Hepatocyte (in vitro differentiated cells): Measurements from ENCODE around the gene IL22. TPM values are rescaled to one million over a fixed set of nuclear protein-coding genes. Genes with fewer than 3 reads are reported as not detected.

ENCODE experiments used
- DNase-seq: peaks from one replicate; pipeline ENCODE4 v3.0.0-alpha.2; 2016; ENCODE audit warnings: low spot score
- H2AFZ ChIP-seq: fragments of 200-600 bp; sonication (generic); 2 replicates; pipeline ENCODE4 v1.6.0; 2016; ENCODE audit warnings: antibody characterized with exemption, mild to moderate bottlenecking
- H3K27ac ChIP-seq: fragments of 200-600 bp; sonication (generic); 2 replicates; pipeline ENCODE4 v1.5.1; 2016; ENCODE audit warnings: mild to moderate bottlenecking
- H3K27me3 ChIP-seq: fragments of 200-600 bp; sonication (generic); 2 replicates; pipeline ENCODE4 v1.6.1; 2016
- H3K36me3 ChIP-seq: fragments of 200-600 bp; sonication (generic); replicated peaks from 2 replicates; pipeline ENCODE4 v1.5.1; 2016; ENCODE audit warnings: low read depth; ENCODE audit not compliant: insufficient read depth
- H3K4me1 ChIP-seq: fragments of 200-600 bp; sonication (generic); 2 replicates; pipeline ENCODE4 v1.5.1; 2016; ENCODE audit warnings: mild to moderate bottlenecking, moderate library complexity; ENCODE audit not compliant: insufficient read depth
- H3K4me2 ChIP-seq: fragments of 200-600 bp; sonication (generic); 2 replicates; pipeline ENCODE4 v1.6.0; 2016
- H3K4me3 ChIP-seq: fragments of 200-600 bp; sonication (generic); 2 replicates; pipeline ENCODE4 v1.5.1; 2016; ENCODE audit warnings: mild to moderate bottlenecking
- H3K79me2 ChIP-seq: fragments of 200-600 bp; sonication (generic); 2 replicates; pipeline ENCODE4 v1.6.0; 2017; ENCODE audit warnings: mild to moderate bottlenecking
- H3K9me2 ChIP-seq: fragments of 200-600 bp; sonication (generic); replicated peaks from 2 replicates; pipeline ENCODE4 v1.6.0; 2017; ENCODE audit warnings: mild to moderate bottlenecking; ENCODE audit not compliant: insufficient read depth
- H3K9me3 ChIP-seq: fragments of 200-600 bp; sonication (generic); 2 replicates; pipeline ENCODE4 v1.5.1; 2016; ENCODE audit warnings: low read depth, mild to moderate bottlenecking
- H4K20me1 ChIP-seq: fragments of 200-600 bp; sonication (generic); 2 replicates; pipeline ENCODE4 v1.6.0; 2016; ENCODE audit warnings: mild to moderate bottlenecking; ENCODE audit not compliant: insufficient read depth, poor library complexity, severe bottlenecking
- CTCF ChIP-seq: fragments of 200-600 bp; sonication (generic); IDR thresholded peaks from 2 replicates; pipeline ENCODE4 v1.5.1; 2016; ENCODE audit warnings: antibody characterized with exemption, mild to moderate bottlenecking; ENCODE audit not compliant: poor library complexity
- EZH2 ChIP-seq: fragments of 200-600 bp; sonication (generic); IDR thresholded peaks from 2 replicates; pipeline ENCODE4 v1.6.1; 2016; ENCODE audit warnings: antibody characterized with exemption, mild to moderate bottlenecking, borderline replicate concordance
- EZH2phosphoT487 ChIP-seq: fragments of 200-600 bp; sonication (generic); IDR thresholded peaks from one replicate; pipeline ENCODE4 v1.6.1; 2018; ENCODE audit warnings: antibody characterized with exemption, mild to moderate bottlenecking, low read depth, moderate library complexity; ENCODE audit not compliant: unreplicated experiment, severe bottlenecking
- WGBS: methylation state at CpG from one replicate; pipeline ENCODE4 v1.1.6; 2016; ENCODE audit warnings: low lambda C conversion rate; ENCODE audit errors: missing lambda C conversion rate; 5-methylcytosine and 5-hydroxymethylcytosine counted together
- polyA plus RNA-seq: library from polyadenylated mRNA; unstranded; fragments of >200 nt; fragmentation: Nextera tagmentation; extraction: Ambion mirVana; gene quantifications from 2 replicates; pipeline ENCODE4 v1.2.1, GENCODE V29; 2016
- total RNA-seq: library from RNA; depleted of rRNA; stranded (reverse); fragments of >200 nt; gene quantifications from 2 replicates; pipeline ENCODE4 v1.2.3, GENCODE V29; 2014

IL22 gene
- total and polyA plus RNA-seq, 2 experiments from 2014 or later: not detected

- no peak for TF ChIP-seq EZH2phosphoT487
- TF ChIP-seq EZH2: no peak
- TF ChIP-seq CTCF: no peak
- Histone ChIP-seq H4K20me1 (no peaks in the 10 kb centered on the region), H2AFZ (no peak overlapping the region), H3K27me3 (no peaks in the 10 kb centered on the region), H3K4me2 (no peak overlapping the region), H3K27ac (no peak overlapping the region), H3K79me2 (no peaks in the 10 kb centered on the region), H3K36me3 (no peaks in the 10 kb centered on the region), H3K9me2 (no peaks in the 10 kb centered on the region), H3K9me3 (no peaks in the 10 kb centered on the region), H3K4me1 (no peaks in the 10 kb centered on the region), H3K4me3 (no peak overlapping the region)
- 52% methylated on average over 6 of the region's 6 CpGs for WGBS
- no peak for DNase-seq
Measured at GRCh38 chr12:68290126-68290525, 36.7 kb upstream of the IL22 start.

- Histone ChIP-seq H3K36me3 (no peaks in the 10 kb centered on the region), H4K20me1 (no peaks in the 10 kb centered on the region), H3K9me2 (no peaks in the 10 kb centered on the region), H2AFZ (no peak overlapping the region), H3K79me2 (no peaks in the 10 kb centered on the region), H3K27me3 (no peaks in the 10 kb centered on the region), H3K4me1 (no peaks in the 10 kb centered on the region), H3K9me3 (no peaks in the 10 kb centered on the region), H3K4me2 (no peak overlapping the region), H3K27ac (no peak overlapping the region), H3K4me3 (no peak overlapping the region)
- 82% methylated on average over 5 of the region's 5 CpGs for WGBS
- DNase-seq: no peak
- TF ChIP-seq EZH2 (no peak), CTCF (no peak), EZH2phosphoT487 (no peak)
Measured at GRCh38 chr12:68287106-68287505, 33.7 kb upstream of the IL22 start.

- H3K9me2 ChIP-seq: no peaks in the 10 kb centered on the region
- H3K4me1 ChIP-seq: no peaks in the 10 kb centered on the region
- H3K27ac ChIP-seq: no peak overlapping the region
- DNase-seq: no peak
- H2AFZ ChIP-seq: no peak overlapping the region
- TF ChIP-seq EZH2 (no peak), EZH2phosphoT487 (no peak)
- no peak overlapping the region for H3K4me3 ChIP-seq
- no peaks in the 10 kb centered on the region for H3K36me3 ChIP-seq
- H4K20me1 ChIP-seq: no peaks in the 10 kb centered on the region
- WGBS: 80% methylated on average over 4 of the region's 4 CpGs
- no peak overlapping the region for H3K4me2 ChIP-seq
- no peaks in the 10 kb centered on the region for H3K9me3 ChIP-seq
- no peaks in the 10 kb centered on the region for H3K27me3 ChIP-seq
- H3K79me2 ChIP-seq: no peaks in the 10 kb centered on the region
Measured at GRCh38 chr12:68286396-68286795, 33.0 kb upstream of the IL22 start.

GRCh38 chr12:68285541-68285940, 32.1 kb upstream of the IL22 start:
- TF ChIP-seq EZH2phosphoT487 (no peak), EZH2 (no peak), CTCF (no peak)
- Histone ChIP-seq H3K9me2 (no peaks in the 10 kb centered on the region), H3K27ac (no peak overlapping the region), H3K9me3 (no peaks in the 10 kb centered on the region), H3K36me3 (no peaks in the 10 kb centered on the region), H3K79me2 (no peaks in the 10 kb centered on the region), H4K20me1 (no peaks in the 10 kb centered on the region), H2AFZ (no peak overlapping the region), H3K4me3 (no peak overlapping the region), H3K4me1 (no peaks in the 10 kb centered on the region), H3K27me3 (no peaks in the 10 kb centered on the region), H3K4me2 (no peak overlapping the region)
- WGBS: 90% methylated on average over 3 of the region's 3 CpGs
- DNase-seq: no peak
